NCI-H82 treated with DMSO at 0.1 percent for 48 hours (cell line): ENCODE results near the gene ASPDH.

Experiments used
- DNase-seq: peaks from one replicate; lab custom pipeline; 2025; ENCODE audit not compliant: unreplicated experiment; lab: John Stamatoyannopoulos, UW

ASPDH gene

DNA sequence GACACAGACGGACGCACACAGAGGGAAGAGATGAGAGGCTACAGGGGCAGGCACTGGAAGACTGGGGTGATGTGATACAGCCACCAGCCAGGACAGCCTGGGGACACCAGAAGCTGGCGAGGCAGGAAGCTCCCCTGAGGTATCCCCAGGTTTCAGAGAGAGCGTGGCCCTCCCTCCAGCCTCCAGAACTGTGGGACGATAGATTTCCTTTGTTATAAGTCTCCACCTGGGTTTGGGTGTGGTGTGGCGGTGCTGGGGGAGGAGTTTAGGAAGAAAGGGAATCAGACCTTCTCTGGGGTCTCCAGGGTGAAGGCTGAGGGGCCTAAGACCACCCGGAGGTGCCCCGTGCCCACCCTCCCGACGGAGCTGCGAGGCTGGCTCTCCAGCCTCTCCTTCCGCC lies 2.7 kb upstream of the ASPDH start:
- no peak for DNase-seq

DNA sequence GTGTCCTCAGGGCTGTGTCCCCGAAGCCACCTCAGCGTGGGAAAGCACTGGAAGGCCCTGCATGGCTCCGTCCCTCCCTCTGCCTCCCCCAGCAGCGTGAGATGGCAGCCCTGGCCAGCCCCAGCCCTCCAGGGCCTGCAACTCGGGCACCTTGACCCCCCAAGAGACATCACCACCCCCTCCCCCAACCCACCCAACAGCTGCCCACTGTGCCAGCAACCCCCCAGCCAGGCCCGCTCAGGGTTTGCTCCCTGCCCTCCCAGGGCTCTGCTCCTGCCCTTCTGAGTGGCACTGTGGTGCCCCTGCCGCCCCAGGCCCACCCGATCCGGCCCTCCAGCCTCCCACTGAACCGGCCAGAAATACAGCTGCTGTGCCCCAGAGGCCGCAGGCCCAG lies 1.5 kb upstream of the ASPDH start:
- no peak for DNase-seq

DNA sequence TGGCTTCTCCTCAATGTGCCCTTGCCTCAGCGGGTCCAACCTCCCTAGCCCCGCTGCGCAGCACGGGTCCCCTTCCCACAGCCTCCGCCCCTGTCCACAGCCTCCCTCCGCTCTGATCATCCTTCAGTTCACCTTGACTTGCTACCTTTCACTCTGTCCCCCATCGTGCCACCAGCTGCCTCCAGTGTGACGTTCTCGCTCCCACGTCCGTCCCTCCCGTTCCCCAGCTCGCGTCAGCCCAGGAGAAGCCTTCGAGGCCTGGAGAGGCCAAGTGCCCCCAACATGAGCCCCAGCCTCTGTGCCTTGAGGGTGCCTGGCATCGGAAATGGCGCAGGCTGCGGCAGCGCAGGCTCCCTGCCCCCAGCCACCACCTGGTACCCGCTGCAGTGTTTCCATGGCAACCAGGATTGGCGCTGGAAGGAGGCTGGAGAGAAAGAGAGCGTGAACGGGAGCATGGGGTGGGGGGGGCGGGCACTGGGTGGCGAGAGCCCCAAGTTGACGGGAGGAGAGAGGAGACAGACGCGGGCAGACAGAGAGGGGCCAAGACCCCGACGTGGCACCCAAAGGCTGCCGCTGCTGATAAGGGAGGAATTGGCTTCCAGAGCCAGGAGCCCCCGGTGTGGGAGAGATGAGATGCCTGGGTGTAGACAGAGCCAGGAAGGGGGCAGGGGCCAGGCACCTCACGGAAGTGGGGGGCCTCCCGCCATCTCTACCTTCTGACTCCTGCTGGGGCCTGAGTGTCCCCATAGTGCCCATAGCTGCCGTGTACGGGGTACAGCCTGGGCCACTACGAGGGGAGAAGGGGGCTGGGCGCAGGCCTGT lies 844 bp upstream of the ASPDH start:
- no peak for DNase-seq

DNA sequence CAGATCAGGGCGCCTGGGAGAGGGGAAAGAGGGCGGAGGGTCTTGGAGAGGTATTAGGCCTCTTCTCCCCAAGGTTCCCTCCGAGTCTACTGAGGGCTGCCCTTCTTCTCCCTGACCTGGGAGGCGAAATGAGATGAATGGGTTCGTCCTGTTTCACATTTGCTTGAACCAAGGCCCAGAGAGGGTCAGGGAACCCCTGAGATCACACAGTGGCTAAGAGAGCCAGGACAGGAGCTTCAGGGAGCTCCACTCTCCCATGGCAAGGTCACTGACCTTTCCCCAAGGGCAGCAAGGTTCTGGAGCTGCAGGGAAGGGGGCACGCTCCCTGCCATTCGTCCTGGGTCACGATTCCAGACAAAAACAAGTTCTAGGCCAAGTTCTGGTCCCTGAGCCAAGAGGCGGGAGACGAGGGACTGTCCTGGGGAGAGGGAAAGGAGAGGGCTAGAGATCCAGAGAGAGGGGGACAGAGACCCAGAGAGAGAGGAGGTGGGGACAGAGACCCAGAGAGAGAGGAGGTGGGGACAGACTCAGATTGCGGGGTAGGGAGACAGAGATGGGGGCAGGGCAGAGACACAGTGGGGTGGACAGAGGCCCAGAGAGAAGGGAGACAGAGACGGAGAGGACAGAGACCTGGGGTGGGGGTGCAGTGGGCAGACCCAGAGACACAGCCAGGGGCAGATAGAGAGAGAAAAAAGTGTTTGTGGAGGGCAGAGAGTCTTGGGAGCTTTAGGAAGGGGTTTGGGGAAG lies 541 bp downstream of the ASPDH start:
- DNase-seq: no peak

DNA sequence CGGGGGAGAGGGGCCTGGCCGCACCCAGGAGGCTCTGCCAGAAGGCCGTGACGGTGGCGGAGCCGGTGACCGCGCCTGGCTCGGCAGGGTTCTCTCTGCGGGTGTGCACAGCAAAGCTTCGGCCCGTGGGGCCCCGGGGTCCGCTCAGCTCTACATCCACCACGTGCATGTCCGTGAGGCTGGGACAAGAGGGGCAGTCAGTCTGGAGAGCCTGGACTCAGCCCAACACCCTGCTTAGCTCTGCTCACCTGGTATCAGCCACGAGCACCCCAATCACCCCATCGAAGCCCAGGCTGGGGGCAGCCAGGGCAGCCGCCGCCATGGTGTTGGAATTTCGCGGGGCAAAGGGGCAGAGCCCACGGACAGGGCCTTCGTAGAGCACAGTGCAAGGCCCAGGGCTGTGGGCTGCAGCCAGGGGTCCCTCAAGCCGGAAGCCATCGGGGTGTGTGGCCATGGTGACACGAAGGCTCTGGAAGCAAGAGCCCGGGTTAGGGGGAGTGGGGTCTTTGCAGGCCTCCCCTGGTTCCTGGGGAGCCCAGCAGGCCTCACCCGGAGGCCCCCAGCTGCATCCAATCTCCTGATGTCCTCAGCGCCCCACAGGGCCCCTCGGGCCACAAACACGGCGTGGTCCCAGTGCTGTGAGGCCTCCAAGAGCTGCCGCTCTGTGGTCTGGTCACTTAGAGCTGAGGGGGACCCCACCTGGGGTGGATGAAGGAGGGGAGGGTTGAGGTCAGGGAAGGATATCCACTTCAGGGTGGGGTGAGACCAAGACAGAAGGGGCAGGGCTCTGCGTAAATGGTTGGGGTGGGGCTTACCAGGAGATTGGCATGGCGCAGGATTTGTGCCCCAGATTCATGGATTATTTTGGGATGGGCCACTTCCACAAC lies 1.4 kb downstream of the ASPDH start:
- DNase-seq: no peak

DNA sequence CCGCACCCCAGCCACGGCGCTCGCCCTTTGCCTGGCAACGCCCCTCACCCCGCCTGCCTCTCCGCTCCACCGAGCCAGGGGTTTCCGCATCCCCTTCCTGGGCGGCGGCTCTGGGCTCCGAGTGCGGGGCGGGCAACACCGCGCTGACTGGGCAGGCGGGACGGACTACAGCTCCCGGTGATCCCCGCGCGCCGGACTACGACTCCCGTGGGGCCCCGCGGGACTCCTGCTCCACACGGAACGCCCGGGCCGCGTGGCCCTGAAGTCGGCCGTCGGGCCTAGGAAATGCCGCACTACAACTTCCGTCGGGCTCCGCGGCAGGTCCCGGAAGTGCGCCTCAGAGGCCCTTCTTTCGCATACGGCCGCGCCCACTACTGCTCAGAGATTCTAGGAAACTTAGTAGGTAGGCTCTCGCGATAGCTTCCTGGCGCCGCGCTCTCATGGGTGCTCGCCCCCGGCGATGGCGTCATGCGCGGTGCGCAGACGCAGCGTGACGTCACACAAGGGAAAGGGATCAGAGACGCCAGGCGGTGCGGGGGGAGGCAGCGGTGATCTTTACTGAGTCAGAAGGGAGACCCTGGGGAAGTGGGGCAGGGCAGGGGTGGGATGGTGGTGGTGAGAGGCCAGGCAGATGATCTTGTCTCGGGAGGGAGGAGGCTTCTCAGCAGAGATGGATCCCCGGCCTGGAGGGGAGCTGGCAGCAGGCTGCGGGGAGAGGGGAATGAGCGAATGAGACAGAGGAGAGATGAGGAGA lies 2.5 kb downstream of the ASPDH start, which contains the start of gene JOSD2:
JOSD2 (minus strand) TSS at position 123 of the 754 bp plus-strand sequence. CDS start 760 bp downstream, outside the sequence.
- peak; percentile 93 for DNase-seq

DNA sequence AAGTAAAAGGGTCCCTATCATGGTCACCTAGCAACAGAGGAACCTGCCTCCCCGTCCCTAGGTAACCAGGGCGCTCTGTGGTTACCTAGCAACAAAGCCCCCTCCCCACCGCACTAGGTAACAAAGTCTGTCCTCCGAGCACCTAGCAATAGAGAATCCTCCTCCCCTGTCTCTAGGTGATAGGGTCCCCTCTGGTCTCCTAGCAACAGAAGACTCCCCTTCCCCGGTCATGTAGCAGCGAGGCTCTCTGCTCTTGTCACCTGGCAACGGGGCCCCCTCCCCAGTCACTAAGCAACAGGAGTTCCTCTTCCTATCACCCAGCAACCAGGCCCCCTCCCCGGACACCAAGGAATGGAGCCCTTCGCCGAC lies 3.0 kb downstream of the ASPDH start:
- DNase-seq: peak; percentile 27

DNA sequence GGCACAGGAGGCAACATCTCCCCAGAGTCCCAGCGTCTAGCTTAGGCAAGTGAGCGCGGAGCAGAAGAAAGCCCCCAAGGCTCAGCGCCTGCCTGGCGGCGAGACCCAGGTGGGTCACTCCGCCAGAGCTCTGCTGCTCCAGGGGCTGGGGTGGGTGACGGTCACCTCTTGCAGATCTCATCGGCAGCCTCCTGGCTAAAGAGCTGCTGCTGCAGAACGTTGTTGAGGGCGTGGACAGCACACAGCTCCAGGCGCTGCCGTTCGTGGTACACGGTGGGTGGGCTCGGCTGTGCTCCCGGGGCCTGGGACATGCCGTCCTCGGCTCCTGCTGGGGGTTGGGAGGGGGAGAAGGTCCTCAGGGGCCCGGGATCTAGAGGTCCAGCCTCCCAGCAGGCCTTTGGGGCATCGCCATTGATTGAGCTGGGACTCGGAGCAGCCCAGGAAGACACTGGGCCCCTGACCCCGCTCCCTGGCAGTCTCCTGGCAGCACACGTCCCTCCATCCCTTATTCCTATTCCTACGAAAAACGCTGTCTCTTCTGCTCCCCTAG lies 3.5 kb downstream of the ASPDH start:
- DNase-seq: no peak

DNA sequence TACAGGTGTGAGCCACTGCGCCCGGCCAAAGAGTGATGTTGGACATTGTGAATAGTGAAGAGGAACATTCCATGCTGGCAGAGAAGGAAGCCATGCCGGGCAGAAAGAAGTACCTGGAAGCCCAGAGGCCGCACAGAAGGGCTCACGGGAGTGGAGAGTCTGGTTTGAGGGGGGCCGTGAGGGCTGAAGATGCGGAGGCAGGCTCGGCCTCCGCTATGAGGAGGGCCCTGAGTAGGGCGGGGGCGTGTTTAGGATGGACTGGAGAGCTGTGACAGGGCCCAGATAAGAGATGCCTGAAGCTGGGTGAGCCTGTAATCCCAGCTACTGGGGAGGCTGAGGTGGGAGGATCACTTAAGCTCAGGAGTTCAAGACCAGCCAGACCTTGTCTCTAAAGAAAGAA lies 4.3 kb downstream of the ASPDH start:
- no peak for DNase-seq

DNA sequence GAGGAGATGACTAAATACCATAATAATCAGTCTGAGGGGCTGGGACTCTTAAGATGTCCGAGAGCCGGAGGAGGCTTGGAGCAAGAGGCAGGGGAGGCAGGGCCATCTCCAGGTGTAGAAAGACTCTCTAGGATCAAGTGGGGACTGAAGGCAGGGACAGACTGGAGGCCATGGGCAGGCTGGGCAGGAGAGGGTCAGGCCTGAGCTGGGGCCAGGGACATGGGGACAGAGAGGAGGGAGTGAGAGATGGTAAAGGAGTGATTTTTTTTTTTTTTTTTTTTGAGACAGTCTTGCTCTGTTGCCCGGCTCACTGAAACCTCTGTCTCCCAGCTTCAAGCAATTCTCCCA lies 4.9 kb downstream of the ASPDH start:
- no peak for DNase-seq

DNA sequence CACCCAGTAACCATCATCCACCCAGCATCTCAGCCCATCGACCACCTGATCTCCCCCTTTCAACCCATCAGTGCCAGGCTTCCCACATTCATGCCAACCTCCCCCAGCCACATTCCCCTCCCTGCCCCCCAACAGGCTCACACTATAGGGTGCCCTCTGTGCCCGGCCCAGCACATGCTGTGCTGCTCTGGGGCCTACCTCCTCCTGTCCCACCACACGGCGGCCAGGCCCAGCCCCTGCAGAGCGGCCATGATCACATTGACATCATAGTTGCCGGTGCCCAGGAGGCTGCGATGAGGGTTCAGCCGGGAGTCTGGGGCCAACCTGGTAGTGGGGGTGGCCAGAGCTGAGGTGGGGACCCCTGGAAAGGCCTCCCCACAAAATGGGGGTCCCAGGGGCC lies 6.3 kb downstream of the ASPDH start:
- no peak for DNase-seq

DNA sequence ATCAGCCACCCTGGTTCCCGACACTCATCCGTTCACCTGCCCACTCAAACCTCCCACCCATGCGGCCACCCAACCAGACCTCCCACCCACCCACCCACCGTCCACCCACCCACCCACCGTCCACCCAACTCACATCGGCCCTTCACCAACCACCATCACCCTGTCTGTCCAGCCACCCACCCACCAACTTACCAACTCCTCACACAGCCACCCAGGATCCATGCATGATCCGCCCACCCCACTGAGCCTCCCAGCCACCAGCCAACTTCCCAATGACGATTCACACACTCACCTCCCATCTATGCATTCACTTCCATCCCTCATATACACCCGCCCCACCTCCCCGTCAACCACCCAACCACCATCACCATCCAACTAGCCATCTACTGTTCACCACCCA lies 7.0 kb downstream of the ASPDH start:
- no peak for DNase-seq

DNA sequence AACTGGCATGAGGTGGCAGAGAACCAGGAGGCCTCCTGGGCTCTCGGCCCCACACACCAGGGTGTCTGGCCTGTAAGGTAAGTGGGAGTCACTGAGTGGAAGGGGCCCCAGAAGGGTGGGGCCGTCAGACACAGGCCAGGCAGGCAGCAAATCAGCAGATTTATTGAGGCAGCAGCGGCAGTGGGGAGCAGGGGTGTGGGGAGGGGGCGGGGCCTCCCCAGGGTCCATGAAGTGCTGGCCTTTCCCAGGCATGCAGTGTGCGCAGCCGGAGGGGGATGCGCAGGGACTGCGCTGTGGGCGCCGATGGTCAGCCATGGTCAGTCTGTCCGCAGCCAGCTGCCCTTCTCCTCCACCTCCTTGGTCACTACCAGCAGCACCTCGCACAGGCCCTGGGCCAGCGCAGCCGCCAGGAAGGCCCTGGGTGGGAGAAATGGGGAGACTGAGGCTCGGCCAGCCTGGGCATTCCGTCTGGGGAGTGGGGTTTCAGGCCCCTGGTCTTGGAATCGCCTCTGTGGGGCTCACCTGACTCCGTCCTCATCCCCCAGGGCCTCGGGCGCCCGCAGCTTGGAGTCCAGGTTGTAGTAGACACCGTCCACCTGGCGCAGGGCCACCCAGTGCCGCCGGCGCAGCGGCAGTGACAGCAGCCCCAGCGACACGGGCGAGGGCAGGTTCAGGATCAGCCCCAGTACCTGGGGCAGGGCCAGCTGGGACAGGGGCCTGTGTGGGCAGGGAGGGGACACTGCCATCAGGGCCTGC lies 7.7 kb downstream of the ASPDH start:
- DNase-seq: no peak

DNA sequence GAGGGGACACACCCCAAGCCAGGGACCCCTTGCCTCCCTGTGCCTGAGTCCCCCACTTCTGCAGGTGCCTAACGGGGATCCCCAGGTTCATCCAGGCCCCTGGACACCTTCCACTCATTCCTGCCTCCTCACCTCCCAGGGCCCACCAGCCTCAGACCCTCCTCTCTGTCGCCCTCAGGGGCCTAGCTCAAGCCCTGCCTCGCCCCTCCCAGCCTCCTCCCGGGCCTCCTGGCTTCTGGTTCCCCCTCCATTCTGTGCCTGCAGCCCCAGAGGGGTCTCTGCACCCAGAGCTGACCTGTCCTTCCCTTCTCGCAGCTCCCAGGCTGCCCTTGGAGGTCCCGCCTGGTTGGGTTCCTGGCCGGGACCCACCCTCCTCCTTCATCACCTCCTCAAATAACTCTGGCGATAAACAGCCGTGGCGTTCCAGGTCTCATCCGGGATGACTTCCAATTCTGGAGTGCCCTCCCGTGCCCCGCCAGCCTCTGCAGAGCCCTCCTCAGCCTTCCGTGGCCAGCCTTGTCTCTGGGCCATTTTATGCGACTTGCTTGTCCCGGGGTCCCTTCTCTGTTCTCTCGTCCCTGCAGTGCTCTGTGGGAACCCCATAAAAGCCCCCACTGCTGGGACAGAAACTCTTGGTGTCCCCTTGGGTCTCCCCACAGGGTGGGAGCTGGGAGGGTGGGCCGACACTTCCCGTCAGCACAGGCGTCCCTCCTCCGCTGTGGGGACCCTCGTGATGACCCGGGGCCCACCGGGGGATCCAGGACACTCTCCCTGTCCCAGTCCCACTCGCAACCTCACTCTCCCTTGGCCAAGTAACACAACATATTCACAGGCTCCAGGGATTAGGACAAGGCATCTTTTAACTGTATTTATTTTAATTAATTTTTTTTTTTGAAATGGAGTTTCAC lies 11.9 kb downstream of the ASPDH start:
- no peak for DNase-seq

DNA sequence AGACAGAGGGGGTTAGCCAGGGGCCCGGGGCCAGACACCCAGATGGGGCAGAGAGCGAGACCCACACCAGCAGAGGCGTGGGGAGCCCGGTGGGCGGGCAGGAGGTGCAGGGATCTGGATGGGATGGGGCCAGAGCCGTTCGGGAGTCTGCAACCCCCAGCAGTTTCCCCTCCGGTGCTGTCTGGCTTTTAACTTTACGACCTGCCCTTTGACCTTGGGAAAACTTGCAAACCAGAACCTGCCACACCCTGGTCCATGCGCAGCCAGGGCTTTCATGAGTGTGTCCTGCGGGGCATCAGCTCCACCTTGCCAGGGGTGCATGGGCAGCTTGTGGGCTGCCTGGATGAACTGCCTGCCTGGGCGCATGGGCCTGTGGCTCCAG lies 12.5 kb downstream of the ASPDH start:
- DNase-seq: no peak

DNA sequence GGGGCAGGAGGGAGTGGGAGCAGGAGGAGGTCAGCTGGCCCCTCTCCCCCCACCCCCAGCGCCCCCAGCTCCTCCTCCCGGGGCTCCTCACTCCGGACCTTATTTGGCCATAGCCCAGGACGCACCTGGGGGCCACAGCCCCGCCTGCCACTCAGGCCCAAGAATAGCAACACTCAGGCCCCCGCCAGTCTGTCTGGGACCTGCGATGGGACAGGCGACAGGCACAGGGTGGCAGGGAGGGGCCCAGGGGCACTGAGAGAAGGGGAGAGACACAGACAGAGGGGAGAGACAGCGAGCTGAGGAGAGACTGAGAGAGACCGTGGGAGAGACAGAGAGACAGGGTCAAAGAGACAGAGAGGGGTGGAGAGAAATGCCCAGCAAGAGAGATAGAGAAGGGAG lies 13.0 kb downstream of the ASPDH start:
- no peak for DNase-seq

DNA sequence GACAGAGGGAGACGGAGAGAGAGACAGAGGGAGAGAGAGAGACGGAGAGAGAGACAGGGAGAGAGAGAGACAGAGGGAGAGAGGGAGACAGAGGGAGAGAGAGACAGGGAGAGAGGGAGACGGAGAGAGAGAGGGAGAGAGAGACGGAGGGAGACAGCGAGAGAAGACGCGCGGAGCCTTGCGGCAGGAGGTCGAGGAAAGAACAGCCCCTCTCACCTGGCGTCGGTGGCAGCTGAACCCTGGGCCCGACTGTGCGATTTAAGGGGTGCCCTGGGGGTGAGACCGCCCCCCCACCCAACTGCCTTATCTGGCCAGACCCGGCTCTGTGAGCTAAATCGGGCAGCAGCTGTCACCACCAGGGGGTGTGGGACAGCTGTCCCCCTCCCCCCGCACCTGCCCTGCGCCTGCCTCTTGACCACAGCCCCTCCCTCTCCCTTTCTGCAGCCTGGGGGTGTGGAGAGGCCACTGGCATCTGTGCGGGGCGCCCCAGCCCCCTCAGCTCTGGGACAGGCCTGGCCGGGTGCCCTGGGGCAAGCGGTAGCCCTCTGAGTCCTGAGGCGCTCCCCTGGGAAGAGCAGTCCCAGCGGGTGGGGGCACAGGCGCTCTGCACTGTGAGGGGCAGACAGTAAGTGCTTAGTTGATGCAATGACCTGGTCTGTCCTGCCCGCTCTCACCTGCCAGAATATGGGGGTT lies 13.5 kb downstream of the ASPDH start:
- DNase-seq: peak; percentile 5
